GM12878 (cell line): ENCODE data around the gene GPR89B. TPM values are rescaled to one million over a fixed set of nuclear protein-coding genes. Genes with fewer than 3 reads are reported as not detected.

Experiments used
- ATAC-seq: fragments of 200-7000 bp; cut with Tn5 transposase; 3 replicates; pipeline ENCODE4 v1.9.1; 2020; ENCODE audit warnings: mild to moderate bottlenecking, moderate library complexity
- BruUV-seq: library from RNA; stranded (reverse); fragments of 400-500 nt; replicated peaks from 2 replicates; lab custom pipeline; 2021; lab: Mats Ljungman, UMichigan
- CTCF ChIA-PET: fragments of 300-600 bp; sonication (Branson Sonifier 250); formaldehyde crosslinking; extraction: SDS; loops from one replicate; lab custom pipeline; 2021; ENCODE audit warnings: inconsistent platforms; lab: Yijun Ruan, JAX
- POLR2A ChIA-PET: fragments of 350-600 bp; formaldehyde crosslinking; extraction: SDS; loops from one replicate; lab custom pipeline; 2021; ENCODE audit warnings: inconsistent platforms; lab: Charles Lee
- RAD21 ChIA-PET: fragments of 300-600 bp; sonication (Branson Sonifier 250); formaldehyde crosslinking; loops from one replicate; lab custom pipeline; 2023; ENCODE audit warnings: antibody characterized with exemption; ENCODE audit not compliant: unreplicated experiment; lab: Charles Lee
- SMC1A ChIA-PET: fragments of 300-600 bp; sonication (Branson Sonifier 250); formaldehyde crosslinking; loops from one replicate; lab custom pipeline; 2023; ENCODE audit not compliant: unreplicated experiment, uncharacterized antibody; lab: Charles Lee
- DNase-seq: peaks from one replicate; pipeline ENCODE4 v3.0.0-alpha.2; 2011; ENCODE audit warnings: low read depth, low spot score
- FAIRE-seq: peaks from 3 replicates; lab custom pipeline; 2011; peaks lifted over from hg19 to GRCh38; lab: Jason Lieb, UNC
- H2AFZ ChIP-seq: 2 replicates; pipeline ENCODE4 v1.6.0; 2011; ENCODE audit warnings: low read depth, low read length, control low read depth; ENCODE audit not compliant: control insufficient read depth
- H3K27ac ChIP-seq: 2 replicates; pipeline ENCODE4 v1.5.1; 2011; ENCODE audit warnings: control low read depth; ENCODE audit not compliant: control insufficient read depth, insufficient read depth
- H3K27me3 ChIP-seq, 2 experiments: replicated peaks in 1 of 2; 2 replicates each; pipeline versions ENCODE4 v1.6.0 to v1.6.1; 2011; ENCODE audit warnings: low read length in 1 of 2; ENCODE audit not compliant: control insufficient read depth in 2 of 2, insufficient read depth in 2 of 2
- H3K36me3 ChIP-seq, 2 experiments: 2 replicates each; pipeline ENCODE4 v1.5.1; 2011; ENCODE audit warnings: low read length in 1 of 2; ENCODE audit not compliant: control insufficient read depth in 2 of 2, insufficient read depth in 2 of 2
- H3K4me1 ChIP-seq: 2 replicates; pipeline ENCODE4 v1.6.1; 2011; ENCODE audit warnings: mild to moderate bottlenecking, low read length, moderate library complexity, mixed read lengths; ENCODE audit not compliant: control insufficient read depth, insufficient read depth
- H3K4me2 ChIP-seq: 2 replicates; pipeline ENCODE4 v1.6.0; 2011; ENCODE audit warnings: control low read depth; ENCODE audit not compliant: control insufficient read depth, insufficient read depth
- H3K4me3 ChIP-seq: fragments of 200-600 bp; sonication (generic); 2 replicates; pipeline ENCODE4 v1.5.1; 2016
- H3K79me2 ChIP-seq: 2 replicates; pipeline ENCODE4 v1.6.0; 2011; ENCODE audit warnings: low read length; ENCODE audit not compliant: control insufficient read depth, insufficient read depth
- H3K9ac ChIP-seq: 2 replicates; pipeline ENCODE4 v1.8.0; 2011; ENCODE audit warnings: low read length, control low read depth, mixed read lengths; ENCODE audit not compliant: control insufficient read depth, insufficient read depth
- H3K9me3 ChIP-seq: replicated peaks from 3 replicates; pipeline ENCODE4 v1.5.1; 2011; ENCODE audit warnings: mild to moderate bottlenecking, low read length; ENCODE audit not compliant: control insufficient read depth, insufficient read depth
- H4K20me1 ChIP-seq: 2 replicates; pipeline ENCODE4 v1.6.0; 2011; ENCODE audit not compliant: control insufficient read depth, insufficient read depth
- CBFB ChIP-seq: IDR thresholded peaks from 2 replicates; pipeline ENCODE4 v1.6.1; 2016; ENCODE audit warnings: antibody characterized with exemption, low read depth
- CBX5 ChIP-seq: sonication (generic); IDR thresholded peaks from 2 replicates; pipeline ENCODE4 v1.6.1; 2016; ENCODE audit warnings: low read depth, moderate library complexity, mild to moderate bottlenecking, inconsistent platforms
- JUND ChIP-seq: IDR thresholded peaks from 2 replicates; pipeline ENCODE4 v1.6.1; 2012; ENCODE audit warnings: low read depth, mild to moderate bottlenecking, low read length, improper control_type of control experiment, moderate library complexity
- LARP7 ChIP-seq: fragments of 450-650 bp; IDR thresholded peaks from 2 replicates; pipeline ENCODE4 v1.6.1; 2017; ENCODE audit warnings: mild to moderate bottlenecking
- RAD21 ChIP-seq: IDR thresholded peaks from 2 replicates; pipeline ENCODE4 v1.6.1; 2011; ENCODE audit warnings: mild to moderate bottlenecking, low read depth, low read length, moderate library complexity; ENCODE audit not compliant: insufficient read depth
- RUNX3 ChIP-seq: IDR thresholded peaks from 2 replicates; pipeline ENCODE4 v1.6.1; 2012; ENCODE audit warnings: low read length, inconsistent platforms
- SMC3 ChIP-seq: IDR thresholded peaks from 2 replicates; pipeline ENCODE4 v1.6.1; 2011; ENCODE audit warnings: low read length, improper control_type of control experiment, borderline replicate concordance
- SREBF1 ChIP-seq: IDR thresholded peaks from 2 replicates; pipeline ENCODE4 v1.6.1; 2012; ENCODE audit warnings: mild to moderate bottlenecking, low read length
- YY1 ChIP-seq: IDR thresholded peaks from 2 replicates; pipeline ENCODE4 v1.6.1; 2011; ENCODE audit warnings: low read depth, mild to moderate bottlenecking, low read length
- WGBS: methylation state at CpG from one replicate; pipeline ENCODE4 v1.1.6; 2016; ENCODE audit warnings: low lambda C conversion rate; ENCODE audit not compliant: insufficient replicate concordance, insufficient coverage; ENCODE audit errors: missing lambda C conversion rate; 5-methylcytosine and 5-hydroxymethylcytosine counted together
- in situ Hi-C: fragments of 300-500 bp; cut with MboI; formaldehyde crosslinking; loops from 9 replicates; pipeline ENCODE4 v1.14.3; 2018; ENCODE audit warnings: mixed read lengths
- intact Hi-C: fragments of 100-400 bp; cut with micrococcal nuclease; formaldehyde crosslinking; loops from one replicate; pipeline ENCODE4 v1.14.2; 2022; ENCODE audit not compliant: unreplicated experiment
- polyA plus RNA-seq, 11 experiments: library from polyadenylated mRNA; depleted of rRNA in 4 of 11; unstranded in 6 of 11; stranded (reverse) in 5 of 11; fragments of >200 nt; fragmentation: Nextera tagmentation in 4 of 11; fragmentation: Illumina TruSeq in 1 of 11; extraction: Ambion mirVana in 4 of 11; extraction: Trizol in 1 of 11; gene quantifications; 1 replicate in 1 of 11; 2 replicates in 10 of 11; pipeline versions ENCODE4 v1.2.1 to v1.2.3, GENCODE V29; 2011 to 2016; ENCODE audit warnings: inconsistent platforms in 2 of 11, missing spikeins in 2 of 11, low read depth in 1 of 11
- total RNA-seq, 4 experiments: library from RNA; depleted of rRNA in 3 of 4; stranded (reverse); fragments of >200 nt in 3 of 4; fragmentation: Illumina TruSeq in 1 of 4; extraction: Trizol in 1 of 4; gene quantifications; 2 replicates each; pipeline versions ENCODE4 v1.2.1 to v1.2.3, GENCODE V29; 2013 to 2021
- TF ChIP-seq, protein P1 (sequence below), 3 experiments: IDR thresholded peaks in 2 of 3; conservative IDR thresholded peaks in 1 of 3; 2 replicates each; pipeline ENCODE4 v1.5.1; 2011; ENCODE audit warnings: low read depth in 3 of 3, low read length in 3 of 3, mild to moderate bottlenecking in 3 of 3, control low read depth in 2 of 3, moderate library complexity in 2 of 3, inconsistent platforms in 1 of 3, mixed read lengths in 1 of 3; ENCODE audit not compliant: control insufficient read depth in 2 of 3, insufficient read depth in 1 of 3; ENCODE audit errors: extremely low read depth in 1 of 3

The GPR89B gene
- total and polyA plus RNA-seq, 10 of the 15 experiments (the other 5 are each of a cell fraction or from before 2014, with no cell fraction given), result 7.5 to 28.9 (median 16.6) TPM

DNA sequence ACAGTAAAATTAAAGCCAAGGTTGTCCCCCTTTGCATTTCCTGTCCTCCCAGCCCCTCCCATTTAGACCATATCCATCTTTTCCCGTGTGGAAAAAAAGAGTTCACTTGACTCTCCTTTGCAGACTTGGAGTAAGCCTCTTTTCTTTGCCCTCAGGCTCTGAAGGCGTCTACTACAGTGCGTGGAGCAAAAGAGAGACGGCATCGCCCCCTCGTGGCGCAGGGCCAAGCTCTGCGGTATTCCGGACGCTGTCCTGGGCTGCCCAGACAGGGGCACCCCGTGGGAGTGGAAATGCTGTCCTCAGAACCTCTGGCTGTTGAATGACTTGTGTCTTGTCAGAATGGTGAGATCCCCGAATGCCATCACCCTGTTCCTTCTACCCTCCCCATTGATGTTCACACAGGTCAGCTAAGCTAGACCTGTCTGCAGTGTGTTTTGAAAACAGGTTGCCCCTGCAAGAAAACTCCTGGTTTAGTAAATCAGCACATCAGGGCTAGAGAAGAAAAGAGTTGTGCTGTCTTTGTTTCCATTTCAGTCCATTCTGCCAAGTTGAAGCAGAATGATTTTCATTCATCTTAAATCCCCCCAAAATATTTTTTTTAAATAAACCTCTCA lies 37.9 kb upstream of the GPR89B start:
- Histone ChIP-seq H3K4me1 (no peaks in the 10 kb centered on the region), H3K9me3 (no peaks in the 10 kb centered on the region), H3K4me2 (no peak overlapping the region), H3K27me3 (no peaks in the 10 kb centered on the region), H4K20me1 (no peaks in the 10 kb centered on the region), H3K79me2 (no peaks in the 10 kb centered on the region), H3K9ac (no peak overlapping the region), H3K27ac (no peak overlapping the region)
- FAIRE-seq (peak; percentile 41), ATAC-seq (peak; percentile 98), DNase-seq (no peak)
- ChIA-PET CTCF (interaction anchor here (0.9 to 1.8 kb wide), 6 partner anchors 9 to 616 kb away, joined by 3 to 5 read pairs (median 3); no protein-coding TSS in a partner anchor), POLR2A (no interaction called here), SMC1A (interaction anchor here (0.9 kb wide), 1 partner anchor 616 kb away, joined by 3 read pairs; no protein-coding TSS in a partner anchor), RAD21 (no interaction called here)
- in situ Hi-C loops, result loop anchor here (5.0 kb wide), 3 partner anchors 253 to 613 kb away; no protein-coding TSS in a partner anchor
- BruUV-seq, result no TSS peak
- intact Hi-C loops, result loop anchor here (10.0 kb wide), 1 partner anchor 165 kb away; no protein-coding TSS in a partner anchor
- TF ChIP-seq LARP7, result no peak
- no peak for TF ChIP-seq CBX5
- TF ChIP-seq CBFB, result 0 out of 2 replicates have a peak, but pooled peaks have one; percentile 37
- peak; percentile 70 for TF ChIP-seq RUNX3
- TF ChIP-seq SREBF1, result no peak
- TF ChIP-seq SMC3, result peak; percentile 56; the same call in 1 of the 2 replicates
- 0 out of 2 replicates have a peak, but pooled peaks have one; percentile 25 for TF ChIP-seq YY1
- TF ChIP-seq RAD21, result peak; percentile 78
- no peak for TF ChIP-seq JUND
- TF ChIP-seq, protein P1, sequence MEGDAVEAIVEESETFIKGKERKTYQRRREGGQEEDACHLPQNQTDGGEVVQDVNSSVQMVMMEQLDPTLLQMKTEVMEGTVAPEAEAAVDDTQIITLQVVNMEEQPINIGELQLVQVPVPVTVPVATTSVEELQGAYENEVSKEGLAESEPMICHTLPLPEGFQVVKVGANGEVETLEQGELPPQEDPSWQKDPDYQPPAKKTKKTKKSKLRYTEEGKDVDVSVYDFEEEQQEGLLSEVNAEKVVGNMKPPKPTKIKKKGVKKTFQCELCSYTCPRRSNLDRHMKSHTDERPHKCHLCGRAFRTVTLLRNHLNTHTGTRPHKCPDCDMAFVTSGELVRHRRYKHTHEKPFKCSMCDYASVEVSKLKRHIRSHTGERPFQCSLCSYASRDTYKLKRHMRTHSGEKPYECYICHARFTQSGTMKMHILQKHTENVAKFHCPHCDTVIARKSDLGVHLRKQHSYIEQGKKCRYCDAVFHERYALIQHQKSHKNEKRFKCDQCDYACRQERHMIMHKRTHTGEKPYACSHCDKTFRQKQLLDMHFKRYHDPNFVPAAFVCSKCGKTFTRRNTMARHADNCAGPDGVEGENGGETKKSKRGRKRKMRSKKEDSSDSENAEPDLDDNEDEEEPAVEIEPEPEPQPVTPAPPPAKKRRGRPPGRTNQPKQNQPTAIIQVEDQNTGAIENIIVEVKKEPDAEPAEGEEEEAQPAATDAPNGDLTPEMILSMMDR (IDR thresholded peaks at IDR 0.05 in 2 of 3, conservative IDR thresholded peaks at IDR 0.05 in 1 of 3; ENCODE audit: control insufficient read depth in 2 of 3, extremely low read depth in 1 of 3, insufficient read depth in 1 of 3, low read depth in 3 of 3, low read length in 3 of 3), result peak; percentile 74 to 77 (median 75)
- TF ChIP-seq, all 136 proteins: peak for 6
- no peak overlapping the region for H3K4me3 ChIP-seq
- no peak overlapping the region for H2AFZ ChIP-seq
- no peaks in the 10 kb centered on the region for H3K36me3 ChIP-seq
- 6% methylated on average over 12 of the region's 12 CpGs for WGBS
